Measurements from ENCODE around the gene RIPK1. TPM values are rescaled to one million over a fixed set of nuclear protein-coding genes. Genes with fewer than 3 reads are reported as not detected.
"Not testable (repeated sequence)": the region's sequence is repeated elsewhere in the genome, so short reads cannot be mapped to it uniquely, and the experiment has no call there.

The RIPK1 gene
- 16.2 TPM for total RNA-seq

DNA sequence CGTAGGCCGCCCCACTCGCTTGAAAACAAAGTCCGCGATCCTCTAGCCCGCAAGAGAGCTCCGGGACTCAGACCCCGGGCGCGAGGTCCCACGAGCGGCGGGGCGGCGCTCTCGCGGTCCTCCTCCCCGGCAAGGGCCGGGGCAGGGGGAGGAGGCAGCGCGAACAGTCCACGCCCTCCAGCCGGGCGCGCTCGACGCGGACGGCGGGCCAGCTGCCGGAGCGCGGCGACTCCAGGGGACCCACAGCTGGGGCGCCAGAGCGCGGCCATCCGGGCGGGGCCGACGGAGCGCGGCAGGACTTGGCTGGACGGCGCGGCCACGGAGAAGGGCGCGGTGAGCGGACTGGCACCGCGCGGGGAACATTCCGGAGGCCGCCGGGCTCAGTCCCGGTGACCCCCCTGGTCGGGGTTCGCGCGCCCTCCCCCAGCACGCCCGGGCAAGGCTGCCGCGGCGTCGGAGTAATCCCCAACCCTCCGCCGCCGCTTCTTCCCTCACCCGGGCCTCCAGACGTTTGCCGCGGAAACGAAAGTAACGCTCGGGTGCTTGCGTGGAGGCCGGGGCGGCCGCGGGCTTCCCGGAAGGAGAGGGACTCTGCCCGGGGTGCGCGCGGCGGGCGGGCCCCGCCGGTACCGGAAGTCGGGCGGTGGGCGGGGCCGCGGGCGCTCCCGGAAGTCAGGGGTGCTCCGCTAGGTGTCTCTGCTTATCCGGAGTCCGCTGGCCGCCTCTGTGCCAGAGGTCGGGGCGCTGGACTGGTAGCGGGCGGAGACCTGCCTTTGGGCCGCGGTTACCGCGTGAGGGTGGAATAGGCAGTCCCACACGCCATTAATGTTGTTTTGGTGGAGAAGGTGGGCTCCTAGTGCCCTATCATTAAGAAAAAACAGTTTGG lies at the start of gene RIPK1:
RIPK1 (plus strand) TSS at position 166 of the 886 bp plus-strand sequence. CDS start 8,330 bp downstream, outside the sequence.
- peak; percentile 94 for ATAC-seq

DNA sequence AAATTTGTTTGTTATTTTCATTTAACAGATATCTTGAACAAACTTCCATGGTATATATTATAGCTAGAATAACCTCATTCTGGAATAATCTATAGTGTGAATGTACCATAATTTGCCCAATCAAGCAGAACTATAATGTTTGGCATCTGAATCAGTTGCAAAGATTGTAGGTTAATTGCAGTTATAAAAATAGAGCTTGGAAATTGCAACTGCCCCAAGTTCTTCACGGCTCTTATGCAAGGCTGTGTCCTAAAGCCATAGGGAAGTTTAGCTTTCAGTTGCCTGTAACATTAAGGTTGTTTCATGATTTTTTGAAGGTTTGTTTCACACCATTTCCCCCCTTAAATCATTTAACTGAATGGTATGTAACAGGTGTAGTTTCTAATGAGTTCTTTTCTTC lies 49.2 kb upstream of the RIPK1 start:
- ATAC-seq = no peak

DNA sequence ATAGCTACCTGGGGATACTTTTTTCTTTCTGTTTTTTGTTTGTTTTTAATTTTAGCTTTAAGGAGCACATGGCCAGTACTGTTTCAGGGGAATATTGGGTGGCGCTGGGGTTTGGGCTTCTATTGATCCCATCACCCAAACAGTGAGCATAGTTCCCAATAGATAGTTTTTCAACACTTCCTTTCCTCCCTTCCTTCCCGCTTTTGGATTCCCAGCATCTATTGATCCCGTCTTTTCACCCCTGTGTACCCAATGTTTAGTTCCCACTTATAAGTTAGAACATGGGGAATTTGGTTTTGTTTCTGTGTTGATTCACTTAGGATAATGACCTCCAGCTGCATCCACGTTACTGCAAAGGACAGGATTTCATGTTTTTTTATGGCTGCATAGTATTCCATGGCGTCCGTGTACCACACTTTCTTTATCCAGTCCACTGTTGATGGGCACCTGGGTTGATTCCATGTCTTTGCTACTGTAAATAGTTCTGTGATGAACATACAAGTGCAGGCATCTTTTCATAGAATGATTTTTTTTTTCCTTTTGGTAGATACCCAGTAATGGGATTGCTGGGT lies 48.5 kb upstream of the RIPK1 start:
- no peak for ATAC-seq

DNA sequence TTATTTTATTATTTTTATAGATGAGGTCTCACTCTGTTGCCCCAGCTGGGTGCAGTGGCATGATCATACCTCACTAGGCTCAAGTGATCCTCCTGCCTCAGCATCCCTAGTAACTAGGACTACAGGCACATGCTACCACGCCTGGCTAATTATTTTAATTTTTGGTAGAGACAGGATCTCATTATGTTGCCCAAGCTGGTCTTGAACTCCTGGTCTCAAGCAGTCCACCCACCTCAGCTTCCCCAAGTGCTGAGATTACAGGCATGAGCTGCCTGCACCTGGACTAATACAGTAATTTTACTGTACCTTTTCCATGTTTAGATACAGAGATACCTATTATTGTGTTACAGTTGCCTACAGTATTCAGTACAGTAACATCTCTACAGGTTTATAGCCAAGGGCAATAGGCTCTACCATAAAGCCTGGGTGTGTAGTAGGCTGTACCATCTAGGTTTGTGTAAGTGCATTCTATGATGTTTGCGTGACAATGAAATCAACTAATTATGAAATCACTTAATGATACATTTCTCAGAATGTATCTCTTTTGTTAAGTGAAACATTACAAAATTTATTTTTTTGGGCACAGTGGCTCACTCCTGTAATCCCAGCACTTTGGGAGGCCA lies 47.2 kb upstream of the RIPK1 start:
- not testable (repeated sequence) for ATAC-seq

DNA sequence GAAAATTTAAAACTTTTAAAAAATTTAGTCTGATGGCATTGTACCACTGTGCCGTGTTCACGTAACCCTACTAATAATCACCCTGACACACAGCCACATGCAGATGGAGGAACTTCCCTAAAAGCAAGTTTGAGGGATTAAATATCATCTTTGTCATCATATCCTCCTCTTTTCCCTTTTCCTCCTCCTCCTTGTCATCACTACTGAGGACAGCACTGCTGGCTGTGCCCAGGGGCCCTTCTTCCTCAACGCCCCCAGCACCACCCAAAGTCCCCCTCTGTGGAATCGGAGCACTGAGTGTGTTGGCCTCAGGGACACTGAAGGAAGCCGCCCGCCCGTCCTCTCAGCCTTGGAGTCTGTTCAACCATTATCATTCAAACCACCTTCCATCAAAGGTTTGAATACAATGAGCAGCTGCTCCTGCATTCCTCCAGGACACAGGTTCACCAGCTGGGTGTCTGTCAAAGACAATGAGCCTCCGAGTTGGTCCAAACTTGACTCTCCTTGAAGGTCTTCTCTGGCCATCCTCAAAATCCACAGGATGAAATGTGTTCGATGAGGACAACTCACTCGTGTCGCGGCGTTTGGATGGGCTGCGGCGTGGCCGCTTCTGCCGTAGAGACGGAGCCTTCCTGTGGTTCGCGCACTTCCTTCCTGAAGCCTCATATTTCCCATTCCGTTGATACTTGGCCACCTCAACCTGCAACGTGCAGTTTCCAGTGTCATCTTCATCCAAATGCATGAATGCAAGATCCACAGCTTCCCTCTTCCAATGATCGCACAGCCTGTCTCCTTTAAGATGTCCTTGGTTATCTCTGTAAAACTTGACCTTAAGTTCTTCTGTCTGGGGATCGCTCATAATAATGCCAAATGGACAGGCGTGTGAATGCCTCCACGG lies 45.3 kb upstream of the RIPK1 start:
- ATAC-seq = peak; percentile 4

DNA sequence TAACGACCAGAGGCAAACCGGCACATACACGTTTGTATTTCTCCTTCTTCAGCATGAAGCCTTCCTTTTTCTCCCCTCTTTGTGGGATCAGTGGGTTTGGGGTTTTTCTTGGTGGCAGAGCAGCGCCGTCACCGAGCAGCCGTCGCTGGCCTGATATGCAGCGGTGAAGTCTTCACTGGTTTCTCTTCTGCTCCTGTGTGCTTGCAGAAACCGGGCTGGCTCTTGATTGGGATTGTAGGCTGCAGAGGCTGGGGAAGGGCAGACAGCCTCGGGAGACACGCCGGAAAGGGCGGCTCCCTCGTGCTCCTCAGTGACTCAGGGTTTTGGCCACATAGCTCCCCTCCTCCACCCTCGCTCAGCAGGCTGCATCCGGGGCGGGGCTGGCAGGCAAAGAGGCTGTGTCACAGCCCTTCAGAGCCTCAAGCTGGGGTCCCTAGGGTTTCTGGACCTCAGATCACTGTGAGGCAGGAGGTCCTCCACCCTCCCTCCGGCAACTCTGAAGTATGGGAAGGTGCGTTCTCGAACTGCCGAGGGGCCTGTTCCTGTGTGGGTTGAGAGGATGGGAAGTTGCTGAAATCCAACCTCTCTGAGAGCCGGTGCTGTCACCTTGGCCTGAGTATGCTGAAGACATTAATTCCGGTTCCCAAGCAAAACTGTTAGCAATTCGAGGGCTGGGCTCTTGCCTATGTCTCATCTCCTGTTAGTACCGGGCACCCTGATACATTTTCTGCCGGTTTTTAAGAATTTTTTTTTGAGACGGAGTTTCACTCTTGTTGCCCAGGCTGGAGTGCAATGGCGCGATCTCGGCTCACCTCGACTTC lies 44.4 kb upstream of the RIPK1 start:
- ATAC-seq = peak; percentile 98

DNA sequence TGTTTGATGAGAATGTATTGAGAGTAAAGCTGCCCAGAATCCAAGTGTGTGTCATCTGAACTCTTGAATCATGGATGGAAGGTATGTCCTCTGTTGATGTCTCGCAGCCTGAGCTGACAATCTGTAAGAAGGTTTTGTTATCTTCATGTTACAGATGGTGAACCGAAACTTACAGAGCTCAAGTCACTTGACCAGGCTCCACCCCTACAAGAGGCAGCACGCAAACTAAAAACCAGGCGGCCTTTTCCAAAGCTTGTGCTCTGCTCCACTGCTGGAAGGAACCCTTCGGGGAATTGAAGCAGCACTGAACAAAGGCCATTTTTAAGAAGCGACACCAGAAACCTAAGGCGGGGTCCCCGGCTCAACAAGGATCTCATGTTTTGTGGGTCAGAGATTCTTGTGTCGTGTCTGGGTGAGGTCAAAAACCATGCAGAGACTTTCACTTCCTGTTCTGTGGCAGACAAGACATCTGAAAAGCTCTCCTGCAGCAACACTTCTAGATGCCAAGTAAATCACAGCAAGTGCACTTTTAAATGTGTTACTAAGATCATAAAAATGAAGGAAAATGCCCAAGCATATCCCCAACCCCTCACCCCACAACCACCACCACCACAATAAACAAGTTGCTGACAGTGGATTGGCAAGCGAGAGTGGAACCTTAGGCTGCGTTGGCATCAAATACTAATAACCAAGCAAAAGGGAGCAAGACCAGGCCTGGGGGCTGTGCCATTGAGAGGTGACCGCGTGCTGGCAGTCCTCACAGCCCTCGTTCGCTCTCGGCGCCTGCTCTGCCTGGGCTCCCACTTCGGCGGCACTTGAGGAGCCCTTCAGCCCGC lies 41.3 kb upstream of the RIPK1 start:
- no peak for ATAC-seq

DNA sequence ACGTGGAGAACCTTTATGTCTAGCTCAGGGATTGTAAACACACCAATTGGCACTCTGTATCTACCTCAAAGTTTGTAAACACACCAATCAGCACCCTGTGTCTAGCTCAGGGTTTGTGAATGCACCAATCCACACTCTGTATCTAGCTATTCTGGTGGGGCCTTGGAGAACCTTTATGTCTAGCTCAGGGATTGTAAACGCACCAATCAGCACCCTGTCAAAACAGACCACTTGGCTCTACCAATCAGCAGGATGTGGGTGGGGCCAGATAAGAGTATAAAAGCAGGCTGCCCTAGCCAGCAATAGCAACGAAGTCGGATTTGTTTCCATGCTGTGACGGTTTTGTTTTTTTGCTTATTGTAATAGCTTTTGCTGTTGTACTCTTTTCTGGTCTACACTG lies 40.1 kb upstream of the RIPK1 start:
- ATAC-seq = not testable (repeated sequence)

DNA sequence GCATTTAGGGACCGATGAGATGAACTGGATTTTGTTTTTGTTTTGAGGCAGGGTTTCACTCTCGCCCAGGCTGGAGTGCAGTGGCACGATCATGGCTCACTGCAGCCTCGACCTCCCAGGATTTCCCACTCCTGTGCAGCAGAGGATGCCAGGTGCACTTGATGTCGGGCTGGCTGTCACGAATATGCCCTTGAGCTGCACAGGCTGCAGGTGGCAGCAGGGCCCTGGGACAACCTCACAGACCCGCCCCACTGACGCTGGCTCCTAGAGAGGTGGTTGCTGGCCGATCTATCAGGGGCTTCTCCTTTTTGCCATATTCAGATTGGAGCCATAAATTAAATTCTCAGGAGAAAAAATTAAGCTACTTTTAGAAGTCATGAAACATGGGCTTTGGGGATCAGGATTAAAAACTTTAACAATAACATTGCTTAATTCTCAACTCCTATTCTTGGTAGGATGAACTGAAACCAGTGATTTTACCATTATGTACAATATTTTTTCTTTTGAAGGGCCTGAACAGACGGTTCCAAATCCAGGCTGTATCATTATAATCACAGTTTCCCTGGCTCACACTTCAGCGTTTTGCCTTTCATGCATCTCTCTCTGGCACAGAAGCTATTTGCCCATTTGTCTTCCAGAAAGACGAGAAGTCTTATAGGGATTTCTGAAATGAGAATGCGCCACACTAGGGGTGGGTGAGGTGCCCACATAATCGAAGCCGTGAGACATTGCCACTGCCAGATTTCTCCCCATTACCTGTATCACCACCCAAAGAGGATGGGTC lies 36.2 kb upstream of the RIPK1 start:
- peak; percentile 44 for ATAC-seq

DNA sequence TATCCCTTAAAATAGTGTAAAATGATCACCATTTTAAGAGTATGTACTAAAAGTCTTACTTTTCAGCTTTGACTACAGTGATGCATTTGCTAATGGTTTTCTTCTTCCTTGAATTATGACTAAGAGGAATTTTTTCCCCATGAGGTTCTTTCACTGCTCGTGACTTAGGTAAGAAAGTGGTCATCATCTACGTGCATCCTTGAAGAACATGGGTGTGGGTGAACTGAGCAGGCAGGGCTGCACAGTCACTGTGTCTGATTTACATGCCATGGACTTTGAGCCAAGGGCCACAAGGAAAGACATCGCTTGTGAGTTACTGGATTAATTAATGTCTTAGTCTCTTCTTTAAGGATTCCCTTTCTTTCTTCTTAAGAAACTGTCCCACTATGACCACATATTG lies 35.3 kb upstream of the RIPK1 start:
- peak; percentile 76 for ATAC-seq

DNA sequence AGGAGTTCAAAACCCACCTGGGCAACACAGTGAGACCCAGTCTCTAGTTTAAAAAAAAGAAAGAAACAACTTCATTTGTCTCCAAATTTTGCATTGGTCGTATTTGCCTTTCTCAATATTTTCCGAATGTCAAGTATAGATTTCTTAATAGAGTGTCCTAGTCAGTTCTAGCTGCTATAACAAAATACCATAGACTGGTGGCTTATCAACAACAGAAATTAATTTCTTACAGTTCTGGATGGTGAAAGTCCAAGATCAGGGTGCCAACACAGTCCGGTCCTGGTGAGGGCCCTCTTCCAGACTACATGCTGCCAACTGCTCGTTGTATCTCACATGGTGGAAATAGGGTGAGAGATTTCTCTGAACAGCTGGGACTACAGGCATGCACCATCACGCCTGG lies 34.6 kb upstream of the RIPK1 start:
- ATAC-seq = no peak

DNA sequence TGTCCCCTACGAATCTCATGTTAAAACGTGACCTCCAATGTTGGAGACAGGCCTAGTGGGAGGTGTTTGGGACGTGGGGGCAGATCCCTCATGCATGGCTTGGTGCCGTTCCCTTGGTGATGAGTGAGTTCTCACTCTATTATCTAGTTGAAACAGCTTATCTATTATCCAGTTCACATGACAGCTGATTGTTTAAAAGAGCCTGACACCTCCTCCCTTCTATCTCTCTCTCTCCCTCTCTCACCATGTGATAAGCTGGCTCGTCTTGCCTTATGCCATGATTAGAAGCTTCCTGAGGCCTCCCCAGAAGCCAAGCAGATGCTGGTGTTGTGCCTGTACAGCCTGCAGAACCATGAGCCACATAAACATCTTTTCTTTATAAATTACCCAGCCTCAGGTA lies 32.9 kb upstream of the RIPK1 start:
- ATAC-seq = no peak

DNA sequence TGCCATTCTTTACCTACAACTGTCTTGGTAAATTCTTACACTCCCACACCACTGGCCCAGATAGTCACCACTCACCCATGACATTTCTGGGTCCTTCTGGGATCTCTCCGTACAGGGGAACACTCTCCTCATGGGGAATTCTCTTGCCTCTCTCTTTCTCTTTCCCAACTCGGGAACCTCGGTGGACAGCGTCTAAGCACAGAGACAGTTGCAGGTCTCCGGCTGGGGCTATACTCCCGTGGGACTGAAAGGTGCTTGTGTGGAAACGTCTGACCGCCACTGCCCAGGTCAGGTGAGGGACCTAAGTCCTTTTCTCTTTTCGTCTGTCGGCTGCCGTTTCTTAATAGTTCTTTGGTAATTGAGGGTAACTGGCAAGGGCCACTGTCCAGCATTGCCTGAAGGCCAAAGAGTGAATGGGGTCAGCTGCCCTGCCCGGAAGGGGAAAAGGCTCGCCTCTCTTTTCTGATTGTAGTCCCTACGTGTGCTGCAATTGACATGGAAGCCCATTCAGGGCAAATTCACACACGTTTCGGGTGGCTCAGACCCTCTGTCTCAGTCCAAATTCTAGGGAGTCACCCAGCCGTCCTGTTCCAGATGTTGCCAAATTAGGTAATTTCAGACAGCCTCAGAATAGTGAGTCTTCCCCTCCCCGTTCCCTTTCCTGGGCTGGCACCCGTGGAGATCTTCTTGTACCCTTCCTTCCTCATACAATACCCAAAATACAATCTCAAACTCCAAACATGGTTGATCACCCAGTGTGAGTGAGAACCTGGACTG lies 31.2 kb upstream of the RIPK1 start:
- ATAC-seq = no peak

DNA sequence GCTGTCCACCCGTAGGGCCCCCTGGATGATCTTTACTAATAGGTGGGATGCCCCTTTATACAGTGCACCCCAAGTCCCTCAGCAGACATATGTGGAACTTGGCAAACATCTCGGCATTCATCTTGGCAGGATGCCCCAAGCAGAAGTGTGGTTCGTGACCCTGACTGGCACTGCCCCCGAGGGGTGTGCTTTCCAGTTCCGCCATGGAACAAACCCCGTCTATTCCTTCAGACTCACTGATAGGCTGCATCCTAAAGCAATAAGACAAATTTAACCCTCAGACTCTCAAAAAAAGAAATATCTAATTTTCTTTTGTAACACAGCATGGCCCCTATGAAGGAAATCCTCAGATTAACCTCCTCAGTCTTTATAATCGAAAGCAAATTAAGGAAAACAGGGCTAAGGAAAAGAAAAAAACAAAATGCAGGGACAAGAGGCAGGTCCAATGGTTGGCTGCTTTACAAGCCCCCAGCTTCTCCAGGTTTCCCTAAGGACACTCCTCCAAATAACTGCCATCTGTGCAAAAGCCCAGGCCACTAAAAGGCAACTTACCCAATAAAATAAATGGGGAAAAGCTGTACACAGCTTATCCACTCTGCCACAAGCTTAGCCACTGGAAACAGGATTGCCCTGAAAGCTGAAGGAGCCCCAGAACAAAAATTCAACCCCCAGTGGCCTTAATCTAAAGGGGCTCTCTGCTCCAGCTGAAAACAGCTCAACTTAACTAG lies 30.5 kb upstream of the RIPK1 start:
- no peak for ATAC-seq

DNA sequence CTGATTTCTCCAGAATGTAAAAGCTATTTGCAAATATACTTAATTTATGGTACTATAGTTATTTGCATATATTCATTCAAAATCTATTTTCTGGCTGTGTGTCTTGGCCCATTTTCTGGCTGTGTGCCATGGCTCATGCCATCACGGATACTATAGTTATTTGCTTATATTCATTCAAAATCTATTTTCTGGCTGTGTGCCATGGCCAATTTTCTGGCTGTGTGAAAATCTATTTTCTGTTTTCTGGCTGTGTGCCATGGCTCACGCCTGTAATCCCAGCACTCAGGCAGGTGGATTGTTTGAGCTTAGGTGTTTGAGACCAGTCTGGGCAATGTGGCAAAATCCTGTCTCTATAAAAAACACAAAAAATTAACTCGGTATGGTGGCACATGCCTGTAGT lies 28.9 kb upstream of the RIPK1 start:
- no peak for ATAC-seq

DNA sequence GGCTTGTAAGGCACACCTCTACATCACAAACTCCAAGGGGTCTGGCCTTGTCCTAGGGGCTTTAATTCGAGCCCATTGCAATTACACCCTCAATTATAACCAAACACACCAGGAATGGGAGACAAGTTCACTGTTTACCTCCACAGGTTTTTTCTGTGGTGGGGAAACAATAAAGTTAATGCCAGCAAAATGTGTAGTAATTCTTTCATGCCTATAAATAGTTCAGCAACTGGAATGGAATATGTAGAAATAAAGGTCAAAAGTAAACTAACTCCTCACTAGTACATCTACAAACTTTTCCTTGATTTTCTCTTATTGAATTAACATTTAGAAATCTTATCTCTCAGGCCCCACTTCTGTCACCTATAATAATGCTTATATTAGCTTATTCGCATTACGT lies 27.1 kb upstream of the RIPK1 start:
- no peak for ATAC-seq

DNA sequence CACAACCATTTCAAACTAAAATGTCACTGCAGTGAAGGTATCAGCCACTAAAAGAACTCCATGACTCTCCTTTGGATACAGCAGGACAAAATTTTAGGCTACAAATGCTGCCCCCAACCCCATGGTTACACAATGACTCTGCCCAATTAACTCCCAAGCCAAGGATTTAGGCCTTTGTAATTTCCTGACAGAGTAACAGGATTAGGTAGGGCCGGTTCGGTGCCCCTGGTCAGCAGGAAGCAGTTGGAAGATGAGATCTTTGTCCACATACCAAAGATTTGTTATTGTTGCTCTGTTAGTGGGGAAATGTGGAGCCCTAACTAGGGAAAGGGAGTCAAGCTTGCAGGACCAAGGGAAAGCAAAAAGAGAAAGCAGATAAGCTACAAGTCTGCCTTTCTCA lies 26.7 kb upstream of the RIPK1 start:
- no peak for ATAC-seq

DNA sequence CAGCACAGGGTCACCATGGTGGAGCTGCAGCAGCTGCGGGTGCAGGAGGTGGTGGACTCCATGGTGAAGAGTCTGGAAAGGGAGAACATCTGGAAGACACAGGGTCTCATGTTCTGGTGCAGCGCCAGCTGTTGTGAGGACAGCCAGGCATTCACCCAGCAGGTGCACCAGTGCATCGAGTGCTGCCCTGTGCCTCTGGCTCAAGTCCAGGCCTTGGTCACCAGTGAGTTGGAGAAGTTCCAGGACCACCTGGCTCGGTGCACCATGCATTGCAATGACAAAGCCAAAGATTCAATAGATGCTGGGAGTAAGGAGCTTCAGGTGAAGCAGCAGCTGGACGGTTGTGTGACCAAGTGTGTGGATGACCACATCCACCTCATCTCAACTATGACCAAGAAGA lies 22.9 kb upstream of the RIPK1 start:
- no peak for ATAC-seq

DNA sequence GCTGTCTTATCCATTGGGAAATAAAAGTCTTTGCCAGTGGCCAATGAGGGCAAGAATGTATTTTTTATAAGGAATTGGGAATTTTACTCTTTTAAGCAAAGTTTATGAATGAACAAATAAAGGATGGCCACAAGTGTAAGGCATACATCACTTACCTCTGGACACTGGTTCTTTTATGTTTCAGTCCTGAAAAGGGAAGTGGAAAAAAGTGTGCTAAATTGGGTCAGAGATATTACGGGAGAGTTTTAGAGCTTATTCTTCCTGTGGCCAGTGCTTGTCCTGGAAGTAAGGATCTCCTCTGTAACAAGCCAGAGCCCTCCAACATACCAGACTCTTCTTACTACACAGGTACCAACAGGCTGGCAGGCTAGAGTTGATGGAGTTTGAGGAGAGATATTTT lies 22.5 kb upstream of the RIPK1 start:
- ATAC-seq = no peak
